WTC11 (cell line): ENCODE data around the gene SYNGR2. TPM values are rescaled to one million over a fixed set of nuclear protein-coding genes. Genes with fewer than 3 reads are reported as not detected.
A peak's percentile ranks its signal among the peaks of the same experiment; 100 is the strongest.

Experiments used
- ATF1 ChIP-seq: sonication (generic); formaldehyde crosslinking; IDR thresholded peaks from 2 replicates; pipeline ENCODE4 v1.8.1; 2023; ENCODE audit warnings: mild to moderate bottlenecking, moderate library complexity, missing genetic modification reagents
- CDX4 ChIP-seq: fragments of 250-450 bp; sonication (Bioruptor Pico); IDR thresholded peaks from 2 replicates; pipeline ENCODE4 v1.9.0; 2021; ENCODE audit warnings: moderate library complexity, mild to moderate bottlenecking, inconsistent platforms, borderline replicate concordance
- CTCF ChIP-seq: fragments of 200-600 bp; IDR thresholded peaks from 2 replicates; pipeline ENCODE4 v1.8.0; 2022; ENCODE audit warnings: antibody characterized with exemption
- ETV6 ChIP-seq: sonication (generic); formaldehyde crosslinking; IDR thresholded peaks from 2 replicates; pipeline ENCODE4 v1.8.1; 2022; ENCODE audit warnings: mild to moderate bottlenecking, missing genetic modification reagents
- GABPB1 ChIP-seq: sonication (generic); formaldehyde crosslinking; IDR thresholded peaks from 2 replicates; pipeline ENCODE4 v1.8.1; 2023; ENCODE audit warnings: mild to moderate bottlenecking, missing genetic modification reagents
- HMGA2 ChIP-seq: fragments of 250-450 bp; sonication (Bioruptor Pico); IDR thresholded peaks from 2 replicates; pipeline ENCODE4 v1.4.0; 2021; ENCODE audit warnings: mild to moderate bottlenecking, moderate library complexity
- IRF2 ChIP-seq: sonication (generic); formaldehyde crosslinking; IDR thresholded peaks from 2 replicates; pipeline ENCODE4 v1.8.0; 2022; ENCODE audit warnings: low read depth, missing genetic modification reagents, borderline replicate concordance
- MXD4 ChIP-seq: fragments of 250-450 bp; sonication (Bioruptor Pico); IDR thresholded peaks from 2 replicates; pipeline ENCODE4 v1.8.0; 2021; ENCODE audit warnings: mild to moderate bottlenecking, moderate library complexity, borderline replicate concordance
- OVOL2 ChIP-seq: fragments of 250-450 bp; sonication (Bioruptor Pico); IDR thresholded peaks from 2 replicates; pipeline ENCODE4 v1.9.0; 2021; ENCODE audit warnings: mild to moderate bottlenecking, borderline replicate concordance
- PRRX2 ChIP-seq: fragments of 250-450 bp; sonication (Bioruptor Pico); IDR thresholded peaks from 2 replicates; pipeline ENCODE4 v1.8.0; 2021; ENCODE audit warnings: mild to moderate bottlenecking
- SOX15 ChIP-seq: fragments of 250-450 bp; sonication (Bioruptor Pico); IDR thresholded peaks from 2 replicates; pipeline ENCODE4 v1.9.0; 2021; ENCODE audit warnings: mild to moderate bottlenecking
- SP1 ChIP-seq: sonication (generic); formaldehyde crosslinking; conservative IDR thresholded peaks from 2 replicates; pipeline ENCODE4 v1.8.1; 2022; ENCODE audit warnings: missing genetic modification reagents
- STAT6 ChIP-seq: sonication (generic); formaldehyde crosslinking; conservative IDR thresholded peaks from 2 replicates; pipeline ENCODE4 v1.8.1; 2023; ENCODE audit warnings: mild to moderate bottlenecking, low read depth, missing genetic modification reagents, moderate library complexity
- TEAD1 ChIP-seq: sonication (generic); formaldehyde crosslinking; IDR thresholded peaks from 2 replicates; pipeline ENCODE4 v1.8.0; 2022; ENCODE audit warnings: mild to moderate bottlenecking, missing genetic modification reagents
- USF1 ChIP-seq: sonication (generic); formaldehyde crosslinking; IDR thresholded peaks from 2 replicates; pipeline ENCODE4 v1.8.0; 2022; ENCODE audit warnings: mild to moderate bottlenecking, missing genetic modification reagents
- USF2 ChIP-seq: sonication (generic); formaldehyde crosslinking; IDR thresholded peaks from 2 replicates; pipeline ENCODE4 v1.8.1; 2023; ENCODE audit warnings: mild to moderate bottlenecking, missing genetic modification reagents, moderate library complexity
- ZNF121 ChIP-seq: sonication (generic); formaldehyde crosslinking; IDR thresholded peaks from 2 replicates; pipeline ENCODE4 v1.8.0; 2023; ENCODE audit warnings: missing genetic modification reagents
- ZNF263 ChIP-seq: sonication (generic); formaldehyde crosslinking; IDR thresholded peaks from 2 replicates; pipeline ENCODE4 v1.8.1; 2022; ENCODE audit warnings: low read depth, mild to moderate bottlenecking, moderate library complexity, missing genetic modification reagents
- ZNF396 ChIP-seq: fragments of 250-450 bp; sonication (Bioruptor Pico); IDR thresholded peaks from 2 replicates; pipeline ENCODE4 v1.8.0; 2021; ENCODE audit warnings: mild to moderate bottlenecking, moderate library complexity, borderline replicate concordance
- total RNA-seq: library from RNA; stranded (reverse); gene quantifications from 3 replicates; pipeline ENCODE4 v1.2.3, GENCODE V29; 2021
- TF ChIP-seq, protein P1 (sequence below): fragments of 250-450 bp; sonication (Bioruptor Pico); IDR thresholded peaks from 2 replicates; pipeline ENCODE4 v1.9.0; 2021; ENCODE audit warnings: mild to moderate bottlenecking, borderline replicate concordance
- TF ChIP-seq, protein P2 (sequence below): sonication (generic); formaldehyde crosslinking; IDR thresholded peaks from 2 replicates; pipeline ENCODE4 v1.8.1; 2022; ENCODE audit warnings: low read depth, missing genetic modification reagents, borderline replicate concordance
- TF ChIP-seq, protein P3 (sequence below): sonication (generic); formaldehyde crosslinking; IDR thresholded peaks from 2 replicates; pipeline ENCODE4 v1.8.1; 2023; ENCODE audit warnings: mild to moderate bottlenecking, missing genetic modification reagents, borderline replicate concordance

SYNGR2 gene
- total RNA-seq, 1 experiment from 2014 or later: 47.7 TPM

DNA sequence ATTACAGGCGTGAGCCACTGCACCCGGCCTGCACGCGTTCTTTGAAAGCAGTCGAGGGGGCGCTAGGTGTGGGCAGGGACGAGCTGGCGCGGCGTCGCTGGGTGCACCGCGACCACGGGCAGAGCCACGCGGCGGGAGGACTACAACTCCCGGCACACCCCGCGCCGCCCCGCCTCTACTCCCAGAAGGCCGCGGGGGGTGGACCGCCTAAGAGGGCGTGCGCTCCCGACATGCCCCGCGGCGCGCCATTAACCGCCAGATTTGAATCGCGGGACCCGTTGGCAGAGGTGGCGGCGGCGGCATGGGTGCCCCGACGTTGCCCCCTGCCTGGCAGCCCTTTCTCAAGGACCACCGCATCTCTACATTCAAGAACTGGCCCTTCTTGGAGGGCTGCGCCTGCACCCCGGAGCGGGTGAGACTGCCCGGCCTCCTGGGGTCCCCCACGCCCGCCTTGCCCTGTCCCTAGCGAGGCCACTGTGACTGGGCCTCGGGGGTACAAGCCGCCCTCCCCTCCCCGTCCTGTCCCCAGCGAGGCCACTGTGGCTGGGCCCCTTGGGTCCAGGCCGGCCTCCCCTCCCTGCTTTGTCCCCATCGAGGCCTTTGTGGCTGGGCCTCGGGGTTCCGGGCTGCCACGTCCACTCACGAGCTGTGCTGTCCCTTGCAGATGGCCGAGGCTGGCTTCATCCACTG lies 45.8 kb downstream of the SYNGR2 start, which contains the start of gene BIRC5 (continued):
- TF ChIP-seq ZNF263 (CRISPR knock-in tag) (peak; percentile 60; the same call in 1 of the 2 replicates), GABPB1 (CRISPR knock-in tag) (peak; percentile 84), ETV6 (CRISPR knock-in tag) (peak; percentile 97), ZNF396 (CRISPR knock-in tag) (no peak), SP1 (CRISPR knock-in tag) (peak; percentile 99), HMGA2 (no peak), OVOL2 (no peak), STAT6 (CRISPR knock-in tag) (no peak), ZNF121 (no peak), USF2 (CRISPR knock-in tag) (peak; percentile 23; the same call in 1 of the 2 replicates), USF1 (CRISPR knock-in tag) (peak; percentile 61; the same call in 1 of the 2 replicates), ATF1 (no peak), MXD4 (CRISPR knock-in tag) (no peak), IRF2 (CRISPR knock-in tag) (no peak), CTCF (no peak), CDX4 (no peak), PRRX2 (CRISPR knock-in tag) (0 out of 2 replicates have a peak, but pooled peaks have one; percentile 31), SOX15 (CRISPR knock-in tag) (no peak), TEAD1 (CRISPR knock-in tag) (peak; percentile 91)
- TF ChIP-seq, protein P1, sequence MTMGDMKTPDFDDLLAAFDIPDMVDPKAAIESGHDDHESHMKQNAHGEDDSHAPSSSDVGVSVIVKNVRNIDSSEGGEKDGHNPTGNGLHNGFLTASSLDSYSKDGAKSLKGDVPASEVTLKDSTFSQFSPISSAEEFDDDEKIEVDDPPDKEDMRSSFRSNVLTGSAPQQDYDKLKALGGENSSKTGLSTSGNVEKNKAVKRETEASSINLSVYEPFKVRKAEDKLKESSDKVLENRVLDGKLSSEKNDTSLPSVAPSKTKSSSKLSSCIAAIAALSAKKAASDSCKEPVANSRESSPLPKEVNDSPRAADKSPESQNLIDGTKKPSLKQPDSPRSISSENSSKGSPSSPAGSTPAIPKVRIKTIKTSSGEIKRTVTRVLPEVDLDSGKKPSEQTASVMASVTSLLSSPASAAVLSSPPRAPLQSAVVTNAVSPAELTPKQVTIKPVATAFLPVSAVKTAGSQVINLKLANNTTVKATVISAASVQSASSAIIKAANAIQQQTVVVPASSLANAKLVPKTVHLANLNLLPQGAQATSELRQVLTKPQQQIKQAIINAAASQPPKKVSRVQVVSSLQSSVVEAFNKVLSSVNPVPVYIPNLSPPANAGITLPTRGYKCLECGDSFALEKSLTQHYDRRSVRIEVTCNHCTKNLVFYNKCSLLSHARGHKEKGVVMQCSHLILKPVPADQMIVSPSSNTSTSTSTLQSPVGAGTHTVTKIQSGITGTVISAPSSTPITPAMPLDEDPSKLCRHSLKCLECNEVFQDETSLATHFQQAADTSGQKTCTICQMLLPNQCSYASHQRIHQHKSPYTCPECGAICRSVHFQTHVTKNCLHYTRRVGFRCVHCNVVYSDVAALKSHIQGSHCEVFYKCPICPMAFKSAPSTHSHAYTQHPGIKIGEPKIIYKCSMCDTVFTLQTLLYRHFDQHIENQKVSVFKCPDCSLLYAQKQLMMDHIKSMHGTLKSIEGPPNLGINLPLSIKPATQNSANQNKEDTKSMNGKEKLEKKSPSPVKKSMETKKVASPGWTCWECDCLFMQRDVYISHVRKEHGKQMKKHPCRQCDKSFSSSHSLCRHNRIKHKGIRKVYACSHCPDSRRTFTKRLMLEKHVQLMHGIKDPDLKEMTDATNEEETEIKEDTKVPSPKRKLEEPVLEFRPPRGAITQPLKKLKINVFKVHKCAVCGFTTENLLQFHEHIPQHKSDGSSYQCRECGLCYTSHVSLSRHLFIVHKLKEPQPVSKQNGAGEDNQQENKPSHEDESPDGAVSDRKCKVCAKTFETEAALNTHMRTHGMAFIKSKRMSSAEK (CRISPR knock-in tag): no peak
- TF ChIP-seq, protein P2, sequence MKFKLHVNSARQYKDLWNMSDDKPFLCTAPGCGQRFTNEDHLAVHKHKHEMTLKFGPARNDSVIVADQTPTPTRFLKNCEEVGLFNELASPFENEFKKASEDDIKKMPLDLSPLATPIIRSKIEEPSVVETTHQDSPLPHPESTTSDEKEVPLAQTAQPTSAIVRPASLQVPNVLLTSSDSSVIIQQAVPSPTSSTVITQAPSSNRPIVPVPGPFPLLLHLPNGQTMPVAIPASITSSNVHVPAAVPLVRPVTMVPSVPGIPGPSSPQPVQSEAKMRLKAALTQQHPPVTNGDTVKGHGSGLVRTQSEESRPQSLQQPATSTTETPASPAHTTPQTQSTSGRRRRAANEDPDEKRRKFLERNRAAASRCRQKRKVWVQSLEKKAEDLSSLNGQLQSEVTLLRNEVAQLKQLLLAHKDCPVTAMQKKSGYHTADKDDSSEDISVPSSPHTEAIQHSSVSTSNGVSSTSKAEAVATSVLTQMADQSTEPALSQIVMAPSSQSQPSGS (CRISPR knock-in tag): 0 out of 2 replicates have a peak, but pooled peaks have one; percentile 8
- TF ChIP-seq, protein P3, sequence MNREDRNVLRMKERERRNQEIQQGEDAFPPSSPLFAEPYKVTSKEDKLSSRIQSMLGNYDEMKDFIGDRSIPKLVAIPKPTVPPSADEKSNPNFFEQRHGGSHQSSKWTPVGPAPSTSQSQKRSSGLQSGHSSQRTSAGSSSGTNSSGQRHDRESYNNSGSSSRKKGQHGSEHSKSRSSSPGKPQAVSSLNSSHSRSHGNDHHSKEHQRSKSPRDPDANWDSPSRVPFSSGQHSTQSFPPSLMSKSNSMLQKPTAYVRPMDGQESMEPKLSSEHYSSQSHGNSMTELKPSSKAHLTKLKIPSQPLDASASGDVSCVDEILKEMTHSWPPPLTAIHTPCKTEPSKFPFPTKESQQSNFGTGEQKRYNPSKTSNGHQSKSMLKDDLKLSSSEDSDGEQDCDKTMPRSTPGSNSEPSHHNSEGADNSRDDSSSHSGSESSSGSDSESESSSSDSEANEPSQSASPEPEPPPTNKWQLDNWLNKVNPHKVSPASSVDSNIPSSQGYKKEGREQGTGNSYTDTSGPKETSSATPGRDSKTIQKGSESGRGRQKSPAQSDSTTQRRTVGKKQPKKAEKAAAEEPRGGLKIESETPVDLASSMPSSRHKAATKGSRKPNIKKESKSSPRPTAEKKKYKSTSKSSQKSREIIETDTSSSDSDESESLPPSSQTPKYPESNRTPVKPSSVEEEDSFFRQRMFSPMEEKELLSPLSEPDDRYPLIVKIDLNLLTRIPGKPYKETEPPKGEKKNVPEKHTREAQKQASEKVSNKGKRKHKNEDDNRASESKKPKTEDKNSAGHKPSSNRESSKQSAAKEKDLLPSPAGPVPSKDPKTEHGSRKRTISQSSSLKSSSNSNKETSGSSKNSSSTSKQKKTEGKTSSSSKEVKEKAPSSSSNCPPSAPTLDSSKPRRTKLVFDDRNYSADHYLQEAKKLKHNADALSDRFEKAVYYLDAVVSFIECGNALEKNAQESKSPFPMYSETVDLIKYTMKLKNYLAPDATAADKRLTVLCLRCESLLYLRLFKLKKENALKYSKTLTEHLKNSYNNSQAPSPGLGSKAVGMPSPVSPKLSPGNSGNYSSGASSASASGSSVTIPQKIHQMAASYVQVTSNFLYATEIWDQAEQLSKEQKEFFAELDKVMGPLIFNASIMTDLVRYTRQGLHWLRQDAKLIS (CRISPR knock-in tag): peak; percentile 87; the same call in 1 of the 2 replicates
